A375 (cell line): ENCODE measurements around the gene ENKUR. TPM values are rescaled to one million over a fixed set of nuclear protein-coding genes. Genes with fewer than 3 reads are reported as not detected.

Experiments used
- small RNA-seq: library from RNA; depleted of rRNA; stranded (forward); fragments of <200 nt; gene quantifications from one replicate; pipeline ENCODE3, GENCODE V24; 2014
- total RNA-seq: library from RNA; depleted of rRNA; stranded (reverse); fragments of >200 nt; shearing (Covaris generic); gene quantifications from 2 replicates; pipeline ENCODE4 v1.2.3, GENCODE V29; 2014; rRNA removed

The ENKUR gene, protein sequence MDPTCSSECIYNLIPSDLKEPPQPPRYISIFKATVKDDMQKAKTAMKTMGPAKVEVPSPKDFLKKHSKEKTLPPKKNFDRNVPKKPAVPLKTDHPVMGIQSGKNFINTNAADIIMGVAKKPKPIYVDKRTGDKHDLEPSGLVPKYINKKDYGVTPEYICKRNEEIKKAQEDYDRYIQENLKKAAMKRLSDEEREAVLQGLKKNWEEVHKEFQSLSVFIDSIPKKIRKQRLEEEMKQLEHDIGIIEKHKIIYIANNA
- 0.15 and 0.45 TPM in 2 replicates for total RNA-seq

DNA sequence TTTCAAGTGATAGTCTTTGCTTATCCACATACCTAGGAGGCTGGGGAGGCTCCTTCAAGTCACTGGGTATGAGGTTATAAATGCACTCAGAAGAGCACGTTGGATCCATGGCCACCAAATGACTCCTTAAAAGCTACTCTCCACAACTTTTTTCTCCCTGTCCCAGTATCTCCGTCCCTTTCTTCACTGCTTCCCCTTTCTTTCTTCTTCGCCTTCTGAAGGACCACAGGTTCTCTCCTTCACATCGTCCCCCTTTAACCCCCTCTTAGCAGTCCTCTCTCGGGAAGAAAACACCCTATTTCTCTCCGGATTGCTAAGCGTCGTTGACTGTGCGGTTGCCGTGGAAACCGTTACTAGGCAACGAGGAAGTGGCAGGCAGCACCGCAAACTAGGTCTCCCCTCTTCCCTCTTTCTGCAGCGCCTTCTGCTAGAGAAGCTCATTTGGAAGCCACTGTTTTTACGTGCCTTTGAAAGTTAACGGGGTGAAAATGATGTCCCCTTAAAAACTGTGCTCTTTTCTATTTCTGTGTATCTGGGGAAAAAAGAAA, at the start of gene ENKUR:
Gene ENKUR (minus strand): TSS at position 331 of the 548 bp plus-strand sequence. CDS start 222 bp downstream, at position 109.

DNA sequence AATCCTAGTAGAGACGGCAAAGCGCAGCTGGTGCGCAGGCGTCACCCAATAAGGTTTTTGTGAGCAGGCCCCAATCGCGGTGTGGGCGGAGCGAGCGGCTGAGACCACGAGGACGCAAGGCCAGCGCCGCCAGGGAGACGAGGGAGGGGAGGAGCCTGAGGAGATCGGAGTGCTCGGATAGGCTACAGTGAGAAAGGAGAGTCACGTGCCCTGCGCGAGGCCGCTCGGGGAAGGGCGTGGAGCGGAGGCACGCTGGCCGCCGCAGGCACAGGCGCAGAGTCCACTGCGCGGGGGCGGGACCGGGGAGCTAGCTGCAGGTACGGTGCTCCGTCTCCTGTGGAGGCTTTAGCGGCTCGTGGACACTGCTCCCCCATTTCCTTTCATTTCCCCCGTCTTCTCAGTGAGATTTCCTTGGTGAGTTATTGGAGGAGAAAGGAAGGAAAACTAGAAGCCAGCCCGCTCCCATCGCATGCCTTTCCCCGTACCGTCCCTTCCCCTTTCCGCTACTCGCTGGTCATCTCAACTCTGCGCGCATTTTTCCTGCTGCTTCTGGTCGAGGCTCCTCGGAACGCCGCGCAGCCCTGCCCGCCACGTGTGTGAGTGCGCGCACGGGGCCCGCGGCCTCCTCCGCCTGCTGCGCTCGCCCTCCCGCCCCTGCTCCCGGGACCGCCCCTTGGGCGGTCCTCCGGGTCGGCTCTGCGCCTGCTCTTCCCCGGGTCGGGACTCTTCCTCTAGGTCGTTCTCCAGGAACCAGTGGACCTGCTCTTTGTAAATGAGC, 607 bp upstream of the ENKUR start, which contains the start of gene THNSL1:
Gene THNSL1 (plus strand): TSS at position 237 of the 778 bp plus-strand sequence. CDS start 6,612 bp downstream, outside the sequence.

DNA sequence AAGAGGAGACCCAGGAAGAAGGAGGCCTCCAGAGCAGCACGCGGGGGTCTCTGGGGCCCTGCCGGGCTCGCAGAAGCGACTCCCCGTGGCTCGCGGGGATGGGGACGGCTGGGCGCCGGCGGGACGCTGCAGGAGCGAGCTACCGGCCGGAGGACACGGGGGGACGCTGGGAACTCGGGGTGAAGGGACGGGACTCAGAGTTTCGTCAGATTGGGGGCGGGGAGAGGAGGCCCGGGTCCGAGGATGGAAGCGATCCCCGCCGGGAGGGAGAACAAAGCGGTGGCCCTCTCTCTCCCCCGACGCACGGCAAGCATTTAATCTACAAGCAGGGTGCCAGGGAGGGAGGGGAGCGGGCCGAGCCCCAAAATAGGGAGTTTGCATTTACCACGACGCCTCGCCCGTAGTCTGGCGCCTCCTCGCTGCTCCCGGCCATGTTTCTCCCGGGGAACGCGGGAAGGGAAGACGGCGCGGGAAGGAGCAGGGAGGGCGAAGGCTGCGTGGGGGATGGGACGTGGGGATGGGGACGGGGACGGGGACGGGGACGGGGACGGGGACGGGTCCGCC, 63.7 kb downstream of the ENKUR start, which contains the start of gene PRTFDC1:
Gene PRTFDC1 (minus strand): TSS at position 464 of the 564 bp plus-strand sequence. CDS start 31 bp downstream, at position 433.

Small RNAs within 50 kb of the gene (small RNA-seq; reads per million reads assigned to genes)
- gene AL512598.1, result not detected

Other genes with a start within 250 kb of the ENKUR start
- gene PRTFDC1, start 63.6 kb downstream of the ENKUR start, total RNA-seq, result not detected in 2 replicates
- gene THNSL1, start 454 bp upstream of the ENKUR start, total RNA-seq, result 2.5 and 2.7 TPM in 2 replicates
- 5.5 and 6.1 TPM in 2 replicates for gene GPR158, start 158.8 kb upstream of the ENKUR start, total RNA-seq